AG09309 (cell line): ENCODE measurements around the gene MEIOSIN.
"Not testable (repeated sequence)": the region's sequence is repeated elsewhere in the genome, so short reads cannot be mapped to it uniquely, and the experiment has no call there.

Source experiments
- DNase-seq: peaks from one replicate; pipeline ENCODE4 v3.0.0-alpha.2; 2010; ENCODE audit warnings: low read depth
- H3K4me3 ChIP-seq: 2 replicates; pipeline ENCODE4 v1.5.1; 2011; ENCODE audit warnings: mild to moderate bottlenecking, low read depth, low read length, moderate library complexity; ENCODE audit not compliant: control insufficient read depth
- TF ChIP-seq, protein P1 (sequence below): IDR thresholded peaks from 2 replicates; pipeline ENCODE4 v1.5.1; 2011; ENCODE audit warnings: mild to moderate bottlenecking, low read depth, low read length, inconsistent platforms; ENCODE audit not compliant: insufficient read depth, control insufficient read depth; ENCODE audit errors: missing control alignments

Gene MEIOSIN

DNA sequence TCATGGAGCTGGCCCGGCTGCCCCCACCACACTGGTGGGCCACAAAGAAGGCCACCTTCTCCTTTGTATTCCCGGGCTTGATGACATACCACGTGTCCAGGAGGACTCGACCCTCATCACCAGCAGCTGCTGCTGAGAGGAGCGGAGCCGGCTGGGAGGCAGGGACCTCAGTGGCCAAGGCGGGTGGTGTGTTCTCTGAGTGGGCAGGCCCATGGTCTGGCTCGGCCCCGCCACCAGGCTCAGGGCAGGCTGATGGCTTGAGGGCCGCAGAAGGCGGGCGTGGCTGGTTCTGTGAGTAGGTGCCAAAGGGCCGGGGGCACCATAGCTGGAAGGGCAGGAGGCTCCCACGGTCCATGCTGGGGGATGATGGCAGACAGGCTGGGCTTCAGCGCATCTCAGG lies 20.1 kb upstream of the MEIOSIN start:
- TF ChIP-seq, protein P1, sequence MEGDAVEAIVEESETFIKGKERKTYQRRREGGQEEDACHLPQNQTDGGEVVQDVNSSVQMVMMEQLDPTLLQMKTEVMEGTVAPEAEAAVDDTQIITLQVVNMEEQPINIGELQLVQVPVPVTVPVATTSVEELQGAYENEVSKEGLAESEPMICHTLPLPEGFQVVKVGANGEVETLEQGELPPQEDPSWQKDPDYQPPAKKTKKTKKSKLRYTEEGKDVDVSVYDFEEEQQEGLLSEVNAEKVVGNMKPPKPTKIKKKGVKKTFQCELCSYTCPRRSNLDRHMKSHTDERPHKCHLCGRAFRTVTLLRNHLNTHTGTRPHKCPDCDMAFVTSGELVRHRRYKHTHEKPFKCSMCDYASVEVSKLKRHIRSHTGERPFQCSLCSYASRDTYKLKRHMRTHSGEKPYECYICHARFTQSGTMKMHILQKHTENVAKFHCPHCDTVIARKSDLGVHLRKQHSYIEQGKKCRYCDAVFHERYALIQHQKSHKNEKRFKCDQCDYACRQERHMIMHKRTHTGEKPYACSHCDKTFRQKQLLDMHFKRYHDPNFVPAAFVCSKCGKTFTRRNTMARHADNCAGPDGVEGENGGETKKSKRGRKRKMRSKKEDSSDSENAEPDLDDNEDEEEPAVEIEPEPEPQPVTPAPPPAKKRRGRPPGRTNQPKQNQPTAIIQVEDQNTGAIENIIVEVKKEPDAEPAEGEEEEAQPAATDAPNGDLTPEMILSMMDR = no peak
- H3K4me3 ChIP-seq = no peak overlapping the region
- DNase-seq = no peak

DNA sequence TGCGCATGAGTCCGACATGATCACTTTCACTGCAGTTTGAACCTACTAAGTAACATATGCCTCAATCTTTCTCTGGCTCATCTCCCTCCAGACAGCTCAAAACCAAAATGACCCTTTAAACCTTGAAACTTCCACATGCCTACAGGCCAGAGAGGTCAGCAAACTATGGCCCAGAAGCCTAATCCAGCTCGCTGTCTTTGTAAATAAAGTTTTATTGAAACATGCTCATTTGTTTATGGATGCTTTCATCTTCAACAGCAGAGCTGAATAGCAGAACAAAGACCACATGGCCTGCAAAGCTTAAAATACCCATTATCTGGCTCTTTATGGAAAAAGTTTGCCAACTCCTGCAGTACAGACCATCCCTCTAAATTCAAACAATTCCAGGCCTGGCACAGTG lies 18.1 kb upstream of the MEIOSIN start:
- TF ChIP-seq, protein P1 = no peak
- no peak for DNase-seq
- no peak overlapping the region for H3K4me3 ChIP-seq

DNA sequence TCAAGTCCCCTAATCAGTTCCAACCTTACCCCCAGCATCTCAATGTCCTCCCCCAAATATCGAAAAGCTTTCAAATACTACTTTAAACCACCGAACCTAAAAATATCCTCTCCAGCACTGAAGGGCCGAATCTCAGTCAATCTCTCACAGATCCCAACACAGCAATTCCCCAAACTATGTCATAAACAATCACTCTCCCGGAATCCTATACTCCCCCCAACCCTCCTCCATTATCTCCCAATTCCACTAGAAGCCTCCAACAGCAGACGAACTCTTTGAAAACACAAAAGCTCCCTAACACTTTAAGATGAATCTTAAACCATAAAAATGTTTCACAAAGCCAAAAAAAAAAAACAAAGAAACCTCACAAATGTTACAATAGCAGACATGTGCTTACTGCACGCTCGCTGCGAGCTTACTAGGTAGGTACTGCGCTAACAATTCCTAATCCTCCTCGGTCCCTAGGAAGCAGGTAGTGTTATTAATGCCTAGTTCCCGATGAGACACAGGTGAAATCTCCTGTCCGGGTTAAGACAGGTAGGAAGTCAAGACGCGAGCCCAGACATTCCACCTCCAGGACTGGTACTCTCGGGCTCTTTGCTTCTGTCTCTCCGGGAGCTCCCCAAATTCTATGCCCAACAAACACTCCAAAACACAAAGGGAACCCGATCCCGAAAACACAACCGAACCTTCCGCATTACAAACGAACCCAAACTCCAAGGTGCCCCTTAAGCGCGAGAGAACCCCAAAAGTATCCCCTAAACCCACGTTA lies 16.7 kb upstream of the MEIOSIN start:
- no peak for DNase-seq
- TF ChIP-seq, protein P1 = no peak

DNA sequence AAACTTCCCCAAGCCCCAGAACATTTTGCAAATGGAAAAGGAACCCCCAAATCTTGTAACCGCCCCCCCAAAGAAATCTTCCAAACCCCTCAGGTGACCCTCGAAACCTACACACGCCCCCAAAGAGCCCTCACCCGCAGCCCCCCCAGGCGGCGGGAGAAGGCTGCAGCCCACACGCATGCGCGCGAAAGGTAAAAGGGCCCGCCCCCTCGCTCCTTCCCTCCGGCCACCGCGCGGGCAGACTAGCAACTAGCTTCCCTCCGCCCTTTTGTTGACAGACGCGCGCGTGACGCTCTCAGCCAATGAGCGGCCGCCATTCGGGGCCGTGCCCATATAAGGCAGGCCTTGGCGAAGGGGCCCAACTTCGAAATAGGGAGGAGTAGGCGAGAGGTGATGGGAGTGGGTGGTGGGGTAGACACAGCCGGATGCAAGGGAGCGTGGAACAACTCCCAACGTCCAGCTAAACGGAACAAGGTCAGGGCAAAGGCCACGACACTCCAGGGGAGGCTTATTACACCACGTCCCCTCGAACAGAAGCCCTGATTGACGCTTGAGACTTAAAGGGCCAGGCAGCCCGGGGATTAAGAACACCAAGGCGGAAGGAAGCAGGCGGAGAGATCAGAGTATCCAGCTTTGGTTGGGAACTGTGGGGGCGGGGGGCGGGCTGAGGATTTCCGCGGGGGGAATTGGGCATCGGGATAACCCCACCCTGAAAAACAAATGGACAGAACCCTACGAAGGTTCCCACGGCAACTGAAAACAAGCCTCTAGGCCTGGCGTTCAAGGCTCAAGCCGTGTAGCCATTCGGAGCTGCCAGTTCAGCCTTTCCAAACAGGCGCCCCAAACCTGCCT lies 15.9 kb upstream of the MEIOSIN start:
- peak overlapping the region; percentile 62 for H3K4me3 ChIP-seq
- DNase-seq = peak; percentile 87
- TF ChIP-seq, protein P1 = peak; percentile 28

More for the DNA sequence above, 16.7 kb upstream of the MEIOSIN start:
- H3K4me3 ChIP-seq = peak overlapping the region; percentile 62

DNA sequence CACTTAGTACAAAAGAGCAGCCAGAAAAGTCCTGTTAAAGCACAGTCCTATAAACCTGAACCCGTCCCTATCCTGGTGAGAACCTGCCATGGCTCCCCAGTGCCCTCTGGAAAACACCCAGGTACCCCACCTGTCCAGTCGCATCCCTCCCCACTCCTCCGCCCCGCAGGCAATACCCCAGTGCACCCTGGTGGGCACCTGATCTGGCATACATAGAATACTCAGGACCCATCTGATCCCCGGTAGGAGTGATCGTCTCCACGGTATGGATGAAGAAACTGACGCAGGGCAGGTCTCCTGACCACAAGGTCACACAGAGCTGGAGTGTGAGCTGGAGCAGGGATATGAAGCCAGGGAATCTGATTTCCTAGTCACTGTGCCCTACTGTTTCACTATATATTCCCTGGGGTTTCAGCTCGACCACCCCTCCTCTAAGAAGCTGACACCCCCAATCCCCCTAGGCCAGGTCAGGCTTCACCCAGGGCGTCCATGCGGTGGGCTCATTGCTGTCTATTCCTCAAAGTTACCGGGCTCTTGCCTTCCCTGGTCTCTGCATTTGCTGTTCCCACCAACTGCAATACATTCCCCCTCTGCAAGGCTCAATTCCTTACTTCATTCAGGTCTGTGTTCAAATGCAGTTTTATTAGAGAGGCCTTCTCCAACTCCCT lies 15.1 kb upstream of the MEIOSIN start:
- TF ChIP-seq, protein P1 = no peak
- no peak for DNase-seq
- H3K4me3 ChIP-seq = peak overlapping the region; percentile 62

DNA sequence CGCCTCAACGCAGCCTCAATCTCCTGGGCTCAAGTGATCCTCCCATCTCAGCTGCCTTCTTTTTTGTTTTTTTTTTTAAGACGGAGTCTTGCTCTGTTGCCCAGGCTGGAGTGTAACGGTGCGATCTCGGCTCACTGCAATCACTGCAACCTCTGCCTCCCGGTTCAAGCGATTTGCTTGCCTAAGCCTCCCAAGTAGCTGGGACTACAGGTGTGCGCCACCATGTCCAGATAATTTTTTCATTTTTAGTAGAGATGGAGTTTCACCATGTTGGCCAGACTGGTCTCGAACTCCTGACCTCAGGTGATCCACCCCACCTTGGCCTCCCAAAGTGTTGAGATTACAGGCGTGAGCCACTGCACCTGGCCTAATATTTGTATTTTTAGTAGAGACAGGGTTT lies 13.2 kb upstream of the MEIOSIN start:
- H3K4me3 ChIP-seq, DNase-seq: not testable (repeated sequence)

DNA sequence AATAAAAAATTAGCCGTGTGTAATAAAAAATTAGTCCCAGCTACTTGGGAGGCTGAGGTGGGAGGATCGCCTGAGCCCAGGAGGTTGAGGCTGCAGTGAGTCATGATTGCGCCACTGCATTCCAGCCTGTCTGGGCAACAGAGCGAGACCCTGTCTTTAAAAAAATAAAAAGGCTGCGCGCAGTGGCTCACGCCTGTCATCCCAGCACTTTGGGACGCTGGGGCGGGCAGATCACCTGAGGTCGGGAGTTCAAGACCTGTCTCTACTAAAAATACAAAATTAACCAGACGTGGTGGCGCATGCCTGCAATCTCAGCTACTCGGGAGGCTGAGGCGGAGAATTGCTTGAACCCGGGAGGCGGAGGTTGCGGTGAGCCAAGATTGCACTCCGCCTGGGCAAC lies 4.6 kb upstream of the MEIOSIN start:
- not testable (repeated sequence) for DNase-seq

More for the DNA sequence above, 4.6 kb upstream of the MEIOSIN start:
- H3K4me3 ChIP-seq = not testable (repeated sequence)
